T-helper 1 cell treated with Interleukin-12 subunit alpha and Interleukin-12 subunit beta and Interleukin-4 antibody, amounts not matched to agents 30 μg/mL and 1 μg/mL, for 36 hours (primary cell): ENCODE measurements around the gene AIF1.

Source experiments
- H3K27ac Mint-ChIP-seq: one replicate; pipeline ENCODE4 v1.8.0; 2021; ENCODE audit warnings: mild to moderate bottlenecking, mixed read lengths
- H3K27me3 Mint-ChIP-seq: one replicate; pipeline ENCODE4 v1.8.0; 2021; ENCODE audit warnings: low read depth, mixed read lengths
- H3K36me3 Mint-ChIP-seq: one replicate; pipeline ENCODE4 v1.8.0; 2021; ENCODE audit warnings: low read depth, mixed read lengths
- H3K4me1 Mint-ChIP-seq: one replicate; pipeline ENCODE4 v1.8.0; 2021; ENCODE audit warnings: low read depth, mixed read lengths
- H3K4me3 Mint-ChIP-seq: one replicate; pipeline ENCODE4 v1.8.0; 2021; ENCODE audit warnings: mild to moderate bottlenecking, moderate library complexity, mixed read lengths
- H3K9me3 Mint-ChIP-seq: one replicate; pipeline ENCODE4 v1.8.0; 2021; ENCODE audit warnings: mixed read lengths

AIF1 gene

GRCh38 chr6:31624070-31624469, 9.0 kb downstream of the AIF1 start:
- H3K36me3 Mint-ChIP-seq, result peaks cover 54% of the 10 kb centered on the region
- H3K4me1 Mint-ChIP-seq, result peaks cover 25% of the 10 kb centered on the region
- no peaks in the 10 kb centered on the region for H3K27me3 Mint-ChIP-seq
- no peak overlapping the region for H3K27ac Mint-ChIP-seq
- H3K9me3 Mint-ChIP-seq, result no peaks in the 10 kb centered on the region
- no peak overlapping the region for H3K4me3 Mint-ChIP-seq

GRCh38 chr6:31626952-31627351, 11.9 kb downstream of the AIF1 start:
- Mint-ChIP-seq H3K27ac (no peak overlapping the region), H3K9me3 (no peaks in the 10 kb centered on the region), H3K4me1 (peaks cover 18% of the 10 kb centered on the region), H3K36me3 (peaks cover 68% of the 10 kb centered on the region), H3K4me3 (no peak overlapping the region), H3K27me3 (no peaks in the 10 kb centered on the region)

- Mint-ChIP-seq H3K27ac (no peak overlapping the region), H3K4me1 (peaks cover 9% of the 10 kb centered on the region), H3K36me3 (peaks cover 62% of the 10 kb centered on the region), H3K4me3 (no peak overlapping the region), H3K27me3 (no peaks in the 10 kb centered on the region), H3K9me3 (no peaks in the 10 kb centered on the region)
These were observed 12.8 kb downstream of the AIF1 start for GRCh38 chr6:31627690-31628287.

- H3K9me3 Mint-ChIP-seq, result no peaks in the 10 kb centered on the region
- no peak overlapping the region for H3K4me3 Mint-ChIP-seq
- H3K4me1 Mint-ChIP-seq, result peaks cover 6% of the 10 kb centered on the region
- no peak overlapping the region for H3K27ac Mint-ChIP-seq
- peaks cover 60% of the 10 kb centered on the region for H3K36me3 Mint-ChIP-seq
- H3K27me3 Mint-ChIP-seq, result no peaks in the 10 kb centered on the region
These were observed 14.0 kb downstream of the AIF1 start for GRCh38 chr6:31629014-31629413.

- Mint-ChIP-seq H3K9me3 (no peaks in the 10 kb centered on the region), H3K27me3 (no peaks in the 10 kb centered on the region), H3K4me3 (no peak overlapping the region), H3K27ac (no peak overlapping the region), H3K4me1 (peaks cover 7% of the 10 kb centered on the region), H3K36me3 (peaks cover 63% of the 10 kb centered on the region)
These were observed 15.3 kb downstream of the AIF1 start for GRCh38 chr6:31630177-31630934.

- Mint-ChIP-seq H3K4me3 (no peak overlapping the region), H3K27ac (no peak overlapping the region), H3K36me3 (peaks cover 59% of the 10 kb centered on the region), H3K27me3 (no peaks in the 10 kb centered on the region), H3K4me1 (peaks cover 7% of the 10 kb centered on the region), H3K9me3 (no peaks in the 10 kb centered on the region)
These were observed 16.2 kb downstream of the AIF1 start for GRCh38 chr6:31631209-31631608.

GRCh38 chr6:31631681-31632278, 16.7 kb downstream of the AIF1 start:
- Mint-ChIP-seq H3K4me3 (no peak overlapping the region), H3K27me3 (no peaks in the 10 kb centered on the region), H3K9me3 (no peaks in the 10 kb centered on the region), H3K36me3 (peaks cover 59% of the 10 kb centered on the region), H3K4me1 (peaks cover 7% of the 10 kb centered on the region), H3K27ac (no peak overlapping the region)

- Mint-ChIP-seq H3K4me3 (no peak overlapping the region), H3K27me3 (no peaks in the 10 kb centered on the region), H3K9me3 (no peaks in the 10 kb centered on the region), H3K4me1 (peaks cover 4% of the 10 kb centered on the region), H3K36me3 (peaks cover 58% of the 10 kb centered on the region), H3K27ac (no peak overlapping the region)
These were observed 17.4 kb downstream of the AIF1 start for GRCh38 chr6:31632279-31632946.

- peaks cover 52% of the 10 kb centered on the region for H3K36me3 Mint-ChIP-seq
- H3K27me3 Mint-ChIP-seq, result no peaks in the 10 kb centered on the region
- H3K4me1 Mint-ChIP-seq, result peaks cover 2% of the 10 kb centered on the region
- H3K27ac Mint-ChIP-seq, result no peak overlapping the region
- no peaks in the 10 kb centered on the region for H3K9me3 Mint-ChIP-seq
- no peak overlapping the region for H3K4me3 Mint-ChIP-seq
These were observed 18.4 kb downstream of the AIF1 start for GRCh38 chr6:31633447-31633846.

- H3K36me3 Mint-ChIP-seq, result peaks cover 53% of the 10 kb centered on the region
- peaks cover 2% of the 10 kb centered on the region for H3K4me1 Mint-ChIP-seq
- H3K27ac Mint-ChIP-seq, result peak overlapping the region; percentile 50
- H3K4me3 Mint-ChIP-seq, result no peak overlapping the region
- no peaks in the 10 kb centered on the region for H3K27me3 Mint-ChIP-seq
- H3K9me3 Mint-ChIP-seq, result no peaks in the 10 kb centered on the region
These were observed 19.1 kb downstream of the AIF1 start for GRCh38 chr6:31634131-31634530.

GRCh38 chr6:31634969-31635575, 20.0 kb downstream of the AIF1 start:
- no peaks in the 10 kb centered on the region for H3K9me3 Mint-ChIP-seq
- peaks cover 2% of the 10 kb centered on the region for H3K4me1 Mint-ChIP-seq
- H3K4me3 Mint-ChIP-seq, result no peak overlapping the region
- peaks cover 49% of the 10 kb centered on the region for H3K36me3 Mint-ChIP-seq
- H3K27me3 Mint-ChIP-seq, result no peaks in the 10 kb centered on the region
- H3K27ac Mint-ChIP-seq, result no peak overlapping the region

GRCh38 chr6:31636698-31637596, 21.9 kb downstream of the AIF1 start:
- H3K27ac Mint-ChIP-seq, result no peak overlapping the region
- peaks cover 49% of the 10 kb centered on the region for H3K36me3 Mint-ChIP-seq
- H3K4me3 Mint-ChIP-seq, result no peak overlapping the region
- H3K9me3 Mint-ChIP-seq, result no peaks in the 10 kb centered on the region
- peaks cover 2% of the 10 kb centered on the region for H3K4me1 Mint-ChIP-seq
- H3K27me3 Mint-ChIP-seq, result no peaks in the 10 kb centered on the region

GRCh38 chr6:31639043-31639442, 24.0 kb downstream of the AIF1 start:
- Mint-ChIP-seq H3K4me3 (no peak overlapping the region), H3K27me3 (no peaks in the 10 kb centered on the region), H3K9me3 (no peaks in the 10 kb centered on the region), H3K27ac (no peak overlapping the region), H3K4me1 (peaks cover under 1% of the 10 kb centered on the region), H3K36me3 (peaks cover 51% of the 10 kb centered on the region)

GRCh38 chr6:31639449-31639861, 24.4 kb downstream of the AIF1 start:
- Mint-ChIP-seq H3K27me3 (no peaks in the 10 kb centered on the region), H3K36me3 (peaks cover 50% of the 10 kb centered on the region), H3K4me1 (no peaks in the 10 kb centered on the region), H3K4me3 (no peak overlapping the region), H3K27ac (no peak overlapping the region), H3K9me3 (no peaks in the 10 kb centered on the region)
